Measurements from ENCODE around the gene HOXD9.

Gene HOXD9

GRCh38 chr2:176088937-176089842 lies 33.3 kb upstream of the HOXD9 start:
- H3K4me1 ChIP-seq (ENCODE audit: control insufficient read depth, insufficient read depth, low read length): peaks cover 27% of the 10 kb centered on the region
- H3K27me3 ChIP-seq (ENCODE audit: control insufficient read depth, insufficient read depth, low read length): peaks cover 98% of the 10 kb centered on the region
- no peak overlapping the region for H3K4me3 ChIP-seq (ENCODE audit: low read length)
- H3K9me3 ChIP-seq (ENCODE audit: control insufficient read depth, low read length): peaks cover 3% of the 10 kb centered on the region
- no peak overlapping the region for H3K9ac ChIP-seq (ENCODE audit: low read length)
- H3K36me3 ChIP-seq (ENCODE audit: control insufficient read depth, insufficient read depth, low read length): no peaks in the 10 kb centered on the region

- Histone ChIP-seq H3K9me3 (ENCODE audit: control insufficient read depth, low read length) (no peaks in the 10 kb centered on the region), H3K27me3 (ENCODE audit: control insufficient read depth, insufficient read depth, low read length) (peaks cover 98% of the 10 kb centered on the region), H3K9ac (ENCODE audit: low read length) (no peak overlapping the region), H3K36me3 (ENCODE audit: control insufficient read depth, insufficient read depth, low read length) (no peaks in the 10 kb centered on the region), H3K4me3 (ENCODE audit: low read length) (no peak overlapping the region), H3K4me1 (ENCODE audit: control insufficient read depth, insufficient read depth, low read length) (peaks cover 27% of the 10 kb centered on the region)
Observed at GRCh38 chr2:176089843-176090395, 32.6 kb upstream of the HOXD9 start.

- peaks cover 98% of the 10 kb centered on the region for H3K27me3 ChIP-seq (ENCODE audit: control insufficient read depth, insufficient read depth, low read length)
- H3K9me3 ChIP-seq (ENCODE audit: control insufficient read depth, low read length): no peaks in the 10 kb centered on the region
- peaks cover 21% of the 10 kb centered on the region for H3K4me1 ChIP-seq (ENCODE audit: control insufficient read depth, insufficient read depth, low read length)
- H3K4me3 ChIP-seq (ENCODE audit: low read length): no peak overlapping the region
- H3K36me3 ChIP-seq (ENCODE audit: control insufficient read depth, insufficient read depth, low read length): no peaks in the 10 kb centered on the region
- H3K9ac ChIP-seq (ENCODE audit: low read length): no peak overlapping the region
Observed at GRCh38 chr2:176090862-176091261, 31.7 kb upstream of the HOXD9 start.

- Histone ChIP-seq H3K36me3 (ENCODE audit: control insufficient read depth, insufficient read depth, low read length) (no peaks in the 10 kb centered on the region), H3K4me1 (ENCODE audit: control insufficient read depth, insufficient read depth, low read length) (peaks cover 16% of the 10 kb centered on the region), H3K27me3 (ENCODE audit: control insufficient read depth, insufficient read depth, low read length) (peaks cover 97% of the 10 kb centered on the region), H3K9ac (ENCODE audit: low read length) (no peak overlapping the region), H3K9me3 (ENCODE audit: control insufficient read depth, low read length) (no peaks in the 10 kb centered on the region), H3K4me3 (ENCODE audit: low read length) (no peak overlapping the region)
Observed at GRCh38 chr2:176091329-176092258, 30.9 kb upstream of the HOXD9 start.

- no peak within 1 kb of the TSS for H3K4me3 ChIP-seq (ENCODE audit: low read length)
- peaks cover 97% of the 10 kb centered on the region for H3K27me3 ChIP-seq (ENCODE audit: control insufficient read depth, insufficient read depth, low read length)
- no peak within 1 kb of the TSS for H3K9ac ChIP-seq (ENCODE audit: low read length)
- no peaks in the 10 kb centered on the region for H3K36me3 ChIP-seq (ENCODE audit: control insufficient read depth, insufficient read depth, low read length)
- H3K9me3 ChIP-seq (ENCODE audit: control insufficient read depth, low read length): no peaks in the 10 kb centered on the region
- H3K4me1 ChIP-seq (ENCODE audit: control insufficient read depth, insufficient read depth, low read length): peaks cover 23% of the 10 kb centered on the region
Observed at GRCh38 chr2:176092270-176093144, 30.0 kb upstream of the HOXD9 start, which contains the start of gene HOXD13. HOXD13 (plus strand) TSS chr2:176092721; CDS start chr2:176092891, 170 bp downstream.

- no peaks in the 10 kb centered on the region for H3K9me3 ChIP-seq (ENCODE audit: control insufficient read depth, low read length)
- H3K27me3 ChIP-seq (ENCODE audit: control insufficient read depth, insufficient read depth, low read length): peaks cover 97% of the 10 kb centered on the region
- no peaks in the 10 kb centered on the region for H3K36me3 ChIP-seq (ENCODE audit: control insufficient read depth, insufficient read depth, low read length)
- no peak overlapping the region for H3K9ac ChIP-seq (ENCODE audit: low read length)
- H3K4me3 ChIP-seq (ENCODE audit: low read length): no peak overlapping the region
- H3K4me1 ChIP-seq (ENCODE audit: control insufficient read depth, insufficient read depth, low read length): peaks cover 21% of the 10 kb centered on the region
Observed at GRCh38 chr2:176093145-176093897, 29.2 kb upstream of the HOXD9 start.

GRCh38 chr2:176093898-176094249 lies 28.6 kb upstream of the HOXD9 start:
- no peaks in the 10 kb centered on the region for H3K9me3 ChIP-seq (ENCODE audit: control insufficient read depth, low read length)
- H3K4me3 ChIP-seq (ENCODE audit: low read length): no peak overlapping the region
- peaks cover 17% of the 10 kb centered on the region for H3K4me1 ChIP-seq (ENCODE audit: control insufficient read depth, insufficient read depth, low read length)
- peaks cover 97% of the 10 kb centered on the region for H3K27me3 ChIP-seq (ENCODE audit: control insufficient read depth, insufficient read depth, low read length)
- H3K36me3 ChIP-seq (ENCODE audit: control insufficient read depth, insufficient read depth, low read length): no peaks in the 10 kb centered on the region
- no peak overlapping the region for H3K9ac ChIP-seq (ENCODE audit: low read length)

GRCh38 chr2:176094349-176094748 lies 28.2 kb upstream of the HOXD9 start:
- Histone ChIP-seq H3K9me3 (ENCODE audit: control insufficient read depth, low read length) (no peaks in the 10 kb centered on the region), H3K36me3 (ENCODE audit: control insufficient read depth, insufficient read depth, low read length) (no peaks in the 10 kb centered on the region), H3K27me3 (ENCODE audit: control insufficient read depth, insufficient read depth, low read length) (peaks cover 97% of the 10 kb centered on the region), H3K9ac (ENCODE audit: low read length) (no peak overlapping the region), H3K4me3 (ENCODE audit: low read length) (no peak overlapping the region), H3K4me1 (ENCODE audit: control insufficient read depth, insufficient read depth, low read length) (peaks cover 17% of the 10 kb centered on the region)

GRCh38 chr2:176095421-176095820 lies 27.1 kb upstream of the HOXD9 start:
- H3K9ac ChIP-seq (ENCODE audit: low read length): no peak overlapping the region
- H3K4me1 ChIP-seq (ENCODE audit: control insufficient read depth, insufficient read depth, low read length): peaks cover 17% of the 10 kb centered on the region

GRCh38 chr2:176096243-176096985 lies 26.1 kb upstream of the HOXD9 start:
- Histone ChIP-seq H3K27me3 (ENCODE audit: control insufficient read depth, insufficient read depth, low read length) (peaks cover 97% of the 10 kb centered on the region), H3K4me3 (ENCODE audit: low read length) (peak overlapping the region; percentile 1), H3K9ac (ENCODE audit: low read length) (no peak overlapping the region), H3K9me3 (ENCODE audit: control insufficient read depth, low read length) (no peaks in the 10 kb centered on the region), H3K4me1 (ENCODE audit: control insufficient read depth, insufficient read depth, low read length) (peaks cover 17% of the 10 kb centered on the region), H3K36me3 (ENCODE audit: control insufficient read depth, insufficient read depth, low read length) (no peaks in the 10 kb centered on the region)

More at GRCh38 chr2:176095421-176095820, 27.1 kb upstream of the HOXD9 start:
- no peaks in the 10 kb centered on the region for H3K9me3 ChIP-seq (ENCODE audit: control insufficient read depth, low read length)
- H3K4me3 ChIP-seq (ENCODE audit: low read length): no peak overlapping the region
- H3K36me3 ChIP-seq (ENCODE audit: control insufficient read depth, insufficient read depth, low read length): no peaks in the 10 kb centered on the region
- H3K27me3 ChIP-seq (ENCODE audit: control insufficient read depth, insufficient read depth, low read length): peaks cover 97% of the 10 kb centered on the region
